ENCODE measurements around the gene HMGCLL1.

GRCh38 chr6:55395871-55396270, 183.1 kb downstream of the HMGCLL1 start:
- TF ChIP-seq EZH2 (IDR thresholded peaks at IDR 0.05; ENCODE audit: borderline replicate concordance, low read depth, low read length, severe bottlenecking) (no peak), CTCF (IDR thresholded peaks at IDR 0.05; ENCODE audit: borderline replicate concordance, extremely low read depth, low read length, poor library complexity, severe bottlenecking) (no peak)

All from DND-41 (cell line).